Measurements from ENCODE around the gene TMED9. TPM values are rescaled to one million over a fixed set of nuclear protein-coding genes. Genes with fewer than 3 reads are reported as not detected.

TMED9 gene
- total RNA-seq, 4 donors from 2014 or later, result 24.3 to 67.2 (median 37.3) TPM

DNA sequence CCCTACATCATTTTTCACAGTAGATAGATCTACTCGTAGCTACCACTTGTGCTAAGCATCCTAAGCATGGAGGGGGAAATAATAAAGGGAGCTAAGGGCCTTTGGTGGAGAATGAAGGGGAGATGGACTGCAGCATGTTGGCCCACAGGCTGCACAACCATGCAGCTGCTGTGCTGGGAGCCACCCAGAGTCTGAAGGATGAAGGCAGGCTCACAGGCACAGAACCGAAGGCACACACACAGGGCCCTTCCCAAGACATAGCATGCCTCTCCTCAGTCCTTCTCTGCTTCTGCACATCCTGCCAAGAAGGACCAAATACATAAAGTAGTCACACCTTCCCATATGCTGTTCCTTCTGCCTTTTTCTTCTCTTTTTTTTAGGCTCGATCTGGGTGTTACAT is 44.3 kb upstream of the TMED9 start:
- TF ChIP-seq, protein P1, sequence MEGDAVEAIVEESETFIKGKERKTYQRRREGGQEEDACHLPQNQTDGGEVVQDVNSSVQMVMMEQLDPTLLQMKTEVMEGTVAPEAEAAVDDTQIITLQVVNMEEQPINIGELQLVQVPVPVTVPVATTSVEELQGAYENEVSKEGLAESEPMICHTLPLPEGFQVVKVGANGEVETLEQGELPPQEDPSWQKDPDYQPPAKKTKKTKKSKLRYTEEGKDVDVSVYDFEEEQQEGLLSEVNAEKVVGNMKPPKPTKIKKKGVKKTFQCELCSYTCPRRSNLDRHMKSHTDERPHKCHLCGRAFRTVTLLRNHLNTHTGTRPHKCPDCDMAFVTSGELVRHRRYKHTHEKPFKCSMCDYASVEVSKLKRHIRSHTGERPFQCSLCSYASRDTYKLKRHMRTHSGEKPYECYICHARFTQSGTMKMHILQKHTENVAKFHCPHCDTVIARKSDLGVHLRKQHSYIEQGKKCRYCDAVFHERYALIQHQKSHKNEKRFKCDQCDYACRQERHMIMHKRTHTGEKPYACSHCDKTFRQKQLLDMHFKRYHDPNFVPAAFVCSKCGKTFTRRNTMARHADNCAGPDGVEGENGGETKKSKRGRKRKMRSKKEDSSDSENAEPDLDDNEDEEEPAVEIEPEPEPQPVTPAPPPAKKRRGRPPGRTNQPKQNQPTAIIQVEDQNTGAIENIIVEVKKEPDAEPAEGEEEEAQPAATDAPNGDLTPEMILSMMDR (IDR thresholded peaks at IDR 0.05 in 4 of 5, conservative IDR thresholded peaks at IDR 0.05 in 1 of 5), result no peak
- no peak for TF ChIP-seq POLR2A (IDR thresholded peaks at IDR 0.05)
- intact Hi-C loops (cut with DNase I; ENCODE audit: low total_unique reads) (loop anchor here (10.0 kb wide), 1 partner anchor 1163 kb away; the partner anchor contains the start of genes HIGD2A and NOP16), in situ Hi-C loops (cut with MboI; ENCODE audit: low sequenced_read_pairs in 4 of 4) (no loop called here)
- Histone ChIP-seq H3K4me1 (peaks cover 72 to 82% of the 10 kb centered on the region in 2 donors), H3K9me3 (no peaks in the 10 kb centered on the region), H3K27me3 (no peaks in the 10 kb centered on the region), H3K4me3 (no peak overlapping the region), H3K36me3 (no peaks in the 10 kb centered on the region), H3K27ac (peak overlapping the region; percentile 60 to 95 (median 67))
- DNase-seq (no peak), ATAC-seq (no peak)

DNA sequence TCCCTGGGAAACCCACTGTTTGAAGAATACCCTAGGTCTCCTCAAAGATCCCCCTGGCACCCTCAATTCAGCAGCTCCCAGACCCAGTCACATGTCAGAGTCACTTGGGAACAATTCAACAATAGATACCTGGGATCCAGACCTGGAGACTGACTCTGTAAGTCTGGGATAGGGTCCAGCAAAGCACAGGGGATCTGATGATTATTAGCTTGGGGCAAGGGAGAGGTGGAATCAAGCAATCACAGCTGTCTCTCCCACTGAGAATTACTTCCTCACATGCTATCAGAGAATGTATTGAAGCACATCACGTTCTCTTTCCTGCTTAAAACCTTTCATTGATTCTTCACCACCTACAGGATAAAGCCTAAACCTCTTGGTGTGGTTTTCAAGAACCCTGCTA is 43.5 kb upstream of the TMED9 start:
- Histone ChIP-seq H3K4me1 (peaks cover 74 to 84% of the 10 kb centered on the region in 2 donors), H3K27me3 (no peaks in the 10 kb centered on the region), H3K36me3 (no peaks in the 10 kb centered on the region), H3K27ac (peak overlapping the region; percentile 60 to 95 (median 67)), H3K9me3 (no peaks in the 10 kb centered on the region), H3K4me3 (no peak overlapping the region)
- TF ChIP-seq, protein P1 (IDR thresholded peaks at IDR 0.05 in 4 of 5, conservative IDR thresholded peaks at IDR 0.05 in 1 of 5), result no peak
- no peak for TF ChIP-seq POLR2A (IDR thresholded peaks at IDR 0.05)
- no peak for DNase-seq
- no peak for ATAC-seq
- intact Hi-C loops (cut with DNase I; ENCODE audit: low total_unique reads), result loop anchor here (10.0 kb wide), 1 partner anchor 1164 kb away; the partner anchor contains the start of genes HIGD2A and NOP16
- in situ Hi-C loops (cut with MboI; ENCODE audit: low sequenced_read_pairs in 4 of 4), result no loop called here

- Histone ChIP-seq H3K4me1 (peaks cover 65 to 72% of the 10 kb centered on the region in 2 donors), H3K27me3 (no peaks in the 10 kb centered on the region), H3K4me3 (no peak overlapping the region), H3K9me3 (no peaks in the 10 kb centered on the region), H3K27ac (peak overlapping the region in 3 of 4 donors; percentile 4 to 60 (median 17)), H3K36me3 (no peaks in the 10 kb centered on the region)
- DNase-seq (no peak), ATAC-seq (no peak)
- TF ChIP-seq POLR2A (IDR thresholded peaks at IDR 0.05), result no peak
- TF ChIP-seq, protein P1 (IDR thresholded peaks at IDR 0.05 in 4 of 5, conservative IDR thresholded peaks at IDR 0.05 in 1 of 5), result no peak
- in situ Hi-C loops (cut with MboI; ENCODE audit: low sequenced_read_pairs in 4 of 4), result no loop called here
- intact Hi-C loops (cut with DNase I; ENCODE audit: low total_unique reads), result no loop called here
Measured at GRCh38 chr5:177550122-177550521, 41.9 kb upstream of the TMED9 start.

DNA sequence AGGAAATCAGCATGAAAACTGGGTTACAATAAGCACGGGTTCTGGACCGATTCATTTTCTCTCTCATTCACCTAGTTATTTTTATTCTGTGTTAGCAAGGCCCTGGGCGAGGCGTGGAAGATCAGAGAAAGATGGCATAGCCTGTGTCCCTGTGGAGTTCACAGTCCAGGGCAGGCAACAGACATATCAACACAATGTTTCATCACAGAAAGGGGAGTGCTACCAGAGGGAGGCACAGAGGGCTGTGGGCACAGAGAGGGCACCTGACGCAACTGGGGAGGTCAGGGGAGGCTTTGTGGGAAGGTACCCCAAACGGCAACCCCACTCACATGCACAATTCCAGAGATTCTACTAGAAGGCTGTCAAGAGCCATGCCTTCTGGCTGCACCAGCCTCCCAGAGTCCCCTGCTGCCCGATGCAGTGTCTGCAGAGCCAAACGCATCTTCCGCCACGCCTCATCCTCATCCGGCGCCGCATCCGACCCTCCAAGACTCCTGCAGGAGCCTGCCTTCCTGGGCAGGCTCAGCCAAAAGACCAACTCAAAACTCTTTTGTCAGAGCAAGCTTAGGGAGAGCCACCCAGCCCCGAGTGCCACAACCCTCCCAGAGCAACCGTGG is 39.1 kb upstream of the TMED9 start:
- no peak for ATAC-seq
- TF ChIP-seq, protein P1 (IDR thresholded peaks at IDR 0.05 in 4 of 5, conservative IDR thresholded peaks at IDR 0.05 in 1 of 5), result no peak
- TF ChIP-seq POLR2A (IDR thresholded peaks at IDR 0.05), result no peak
- H3K9me3 ChIP-seq, result no peaks in the 10 kb centered on the region
- no peaks in the 10 kb centered on the region for H3K36me3 ChIP-seq
- H3K4me1 ChIP-seq, result peaks cover 59 to 64% of the 10 kb centered on the region in 2 donors
- no peak for DNase-seq
- intact Hi-C loops (cut with DNase I; ENCODE audit: low total_unique reads), result no loop called here
- H3K27ac ChIP-seq, result peak overlapping the region; percentile 85 to 92 (median 90)
- peak overlapping the region; percentile 80 to 86 (median 84) for H3K4me3 ChIP-seq
- H3K27me3 ChIP-seq, result no peaks in the 10 kb centered on the region
- in situ Hi-C loops (cut with MboI; ENCODE audit: low sequenced_read_pairs in 4 of 4), result no loop called here
